ENCODE data around the gene NUP188.

DNA sequence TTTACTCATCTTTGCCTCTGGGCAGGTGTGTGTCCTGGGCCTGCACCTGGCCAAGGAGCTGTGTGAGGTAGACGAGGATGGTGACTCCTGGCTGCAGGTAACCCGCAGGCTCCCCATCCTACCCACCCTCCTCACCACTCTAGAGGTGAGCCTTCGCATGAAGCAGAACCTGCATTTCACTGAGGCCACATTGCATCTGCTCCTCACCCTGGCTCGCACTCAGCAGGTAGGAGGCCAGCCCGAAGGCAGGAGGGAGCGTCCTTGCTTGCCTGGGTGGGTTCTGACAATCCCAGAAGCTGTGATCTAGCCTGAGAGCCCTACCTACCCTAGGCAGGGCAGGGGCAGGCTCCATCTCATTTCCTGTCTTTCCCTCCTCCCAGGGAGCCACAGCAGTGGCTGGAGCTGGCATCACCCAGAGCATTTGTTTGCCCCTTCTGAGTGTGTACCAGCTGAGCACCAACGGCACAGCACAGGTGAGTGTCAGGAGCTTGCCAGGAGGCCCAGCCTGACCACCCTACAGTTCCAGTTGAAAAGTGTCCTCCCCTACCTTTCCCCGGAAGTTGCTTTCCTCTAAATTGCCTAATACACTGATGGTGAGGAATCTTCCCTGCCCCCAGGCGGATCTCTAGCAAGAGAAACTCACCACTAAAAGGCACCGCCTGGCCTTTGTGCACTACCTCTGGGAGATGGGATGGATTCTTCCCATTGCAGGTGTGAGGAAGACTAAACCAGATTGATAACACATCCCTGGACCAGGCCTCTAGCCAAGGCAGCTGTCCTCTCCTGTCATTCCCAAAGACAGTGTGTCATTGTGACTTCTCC lies 54.2 kb downstream of the NUP188 start:
- TF ChIP-seq, protein P1, sequence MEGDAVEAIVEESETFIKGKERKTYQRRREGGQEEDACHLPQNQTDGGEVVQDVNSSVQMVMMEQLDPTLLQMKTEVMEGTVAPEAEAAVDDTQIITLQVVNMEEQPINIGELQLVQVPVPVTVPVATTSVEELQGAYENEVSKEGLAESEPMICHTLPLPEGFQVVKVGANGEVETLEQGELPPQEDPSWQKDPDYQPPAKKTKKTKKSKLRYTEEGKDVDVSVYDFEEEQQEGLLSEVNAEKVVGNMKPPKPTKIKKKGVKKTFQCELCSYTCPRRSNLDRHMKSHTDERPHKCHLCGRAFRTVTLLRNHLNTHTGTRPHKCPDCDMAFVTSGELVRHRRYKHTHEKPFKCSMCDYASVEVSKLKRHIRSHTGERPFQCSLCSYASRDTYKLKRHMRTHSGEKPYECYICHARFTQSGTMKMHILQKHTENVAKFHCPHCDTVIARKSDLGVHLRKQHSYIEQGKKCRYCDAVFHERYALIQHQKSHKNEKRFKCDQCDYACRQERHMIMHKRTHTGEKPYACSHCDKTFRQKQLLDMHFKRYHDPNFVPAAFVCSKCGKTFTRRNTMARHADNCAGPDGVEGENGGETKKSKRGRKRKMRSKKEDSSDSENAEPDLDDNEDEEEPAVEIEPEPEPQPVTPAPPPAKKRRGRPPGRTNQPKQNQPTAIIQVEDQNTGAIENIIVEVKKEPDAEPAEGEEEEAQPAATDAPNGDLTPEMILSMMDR (IDR thresholded peaks at IDR 0.05) = no peak
- TF ChIP-seq, protein P2, sequence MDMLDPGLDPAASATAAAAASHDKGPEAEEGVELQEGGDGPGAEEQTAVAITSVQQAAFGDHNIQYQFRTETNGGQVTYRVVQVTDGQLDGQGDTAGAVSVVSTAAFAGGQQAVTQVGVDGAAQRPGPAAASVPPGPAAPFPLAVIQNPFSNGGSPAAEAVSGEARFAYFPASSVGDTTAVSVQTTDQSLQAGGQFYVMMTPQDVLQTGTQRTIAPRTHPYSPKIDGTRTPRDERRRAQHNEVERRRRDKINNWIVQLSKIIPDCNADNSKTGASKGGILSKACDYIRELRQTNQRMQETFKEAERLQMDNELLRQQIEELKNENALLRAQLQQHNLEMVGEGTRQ (CRISPR knock-in tag; IDR thresholded peaks at IDR 0.05) = no peak
- TF ChIP-seq PRRX2 (CRISPR knock-in tag; IDR thresholded peaks at IDR 0.05) (no peak), ATF1 (CRISPR knock-in tag; IDR thresholded peaks at IDR 0.05) (no peak), ZNF121 (CRISPR knock-in tag; IDR thresholded peaks at IDR 0.05) (no peak), KAT7 (CRISPR knock-in tag; IDR thresholded peaks at IDR 0.05; ENCODE audit: borderline replicate concordance) (no peak), ZNF263 (CRISPR knock-in tag; IDR thresholded peaks at IDR 0.05; ENCODE audit: low read depth) (no peak)
- TF ChIP-seq, protein P3, sequence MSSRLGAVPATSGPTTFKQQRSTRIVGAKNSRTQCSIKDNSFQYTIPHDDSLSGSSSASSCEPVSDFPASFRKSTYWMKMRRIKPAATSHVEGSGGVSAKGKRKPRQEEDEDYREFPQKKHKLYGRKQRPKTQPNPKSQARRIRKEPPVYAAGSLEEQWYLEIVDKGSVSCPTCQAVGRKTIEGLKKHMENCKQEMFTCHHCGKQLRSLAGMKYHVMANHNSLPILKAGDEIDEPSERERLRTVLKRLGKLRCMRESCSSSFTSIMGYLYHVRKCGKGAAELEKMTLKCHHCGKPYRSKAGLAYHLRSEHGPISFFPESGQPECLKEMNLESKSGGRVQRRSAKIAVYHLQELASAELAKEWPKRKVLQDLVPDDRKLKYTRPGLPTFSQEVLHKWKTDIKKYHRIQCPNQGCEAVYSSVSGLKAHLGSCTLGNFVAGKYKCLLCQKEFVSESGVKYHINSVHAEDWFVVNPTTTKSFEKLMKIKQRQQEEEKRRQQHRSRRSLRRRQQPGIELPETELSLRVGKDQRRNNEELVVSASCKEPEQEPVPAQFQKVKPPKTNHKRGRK (CRISPR knock-in tag; IDR thresholded peaks at IDR 0.05; ENCODE audit: borderline replicate concordance) = no peak
- TF ChIP-seq, protein P4, sequence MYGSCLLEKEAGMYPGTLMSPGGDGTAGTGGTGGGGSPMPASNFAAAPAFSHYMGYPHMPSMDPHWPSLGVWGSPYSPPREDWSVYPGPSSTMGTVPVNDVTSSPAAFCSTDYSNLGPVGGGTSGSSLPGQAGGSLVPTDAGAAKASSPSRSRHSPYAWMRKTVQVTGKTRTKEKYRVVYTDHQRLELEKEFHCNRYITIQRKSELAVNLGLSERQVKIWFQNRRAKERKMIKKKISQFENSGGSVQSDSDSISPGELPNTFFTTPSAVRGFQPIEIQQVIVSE (CRISPR knock-in tag; IDR thresholded peaks at IDR 0.05; ENCODE audit: borderline replicate concordance) = no peak

Data from WTC11 (cell line).